ES-I3 (cell line): ENCODE results near the gene SLC30A7.
"Not testable (repeated sequence)": the region's sequence is repeated elsewhere in the genome, so short reads cannot be mapped to it uniquely, and the experiment has no call there.

Source experiments
- H3K36me3 ChIP-seq: 2 replicates; pipeline ENCODE4 v1.6.1; 2013; ENCODE audit warnings: mild to moderate bottlenecking, low read length, control low read depth, moderate library complexity; ENCODE audit not compliant: insufficient read depth
- H3K4me1 ChIP-seq: 2 replicates; pipeline ENCODE4 v1.6.1; 2013; ENCODE audit warnings: mild to moderate bottlenecking, control low read depth, low read length; ENCODE audit not compliant: insufficient read depth
- H3K9ac ChIP-seq: 2 replicates; pipeline ENCODE4 v1.6.1; 2013; ENCODE audit warnings: low read depth, mild to moderate bottlenecking, low read length, moderate library complexity
- H3K9me3 ChIP-seq: 2 replicates; pipeline ENCODE4 v1.6.1; 2013; ENCODE audit warnings: mild to moderate bottlenecking, low read length, moderate library complexity; ENCODE audit not compliant: control insufficient read depth, insufficient read depth

SLC30A7 gene

DNA sequence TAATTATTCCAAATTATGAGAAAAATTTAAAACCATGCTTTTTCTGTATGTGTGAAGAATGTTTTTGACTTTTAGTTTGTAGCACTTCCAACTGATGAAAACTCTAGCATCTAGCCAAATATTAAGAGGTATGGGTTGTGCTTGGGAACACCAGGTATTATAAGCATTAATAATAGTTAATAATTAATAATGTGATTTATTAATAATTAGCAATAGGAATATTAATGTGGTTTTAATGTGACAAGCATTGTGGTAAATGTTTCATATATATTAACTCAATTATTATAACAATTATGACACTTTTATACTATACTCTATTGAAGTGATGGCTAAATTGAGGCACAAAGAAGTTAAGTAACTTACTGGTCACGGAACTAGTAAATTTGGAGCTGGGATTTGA, 7.9 kb downstream of the SLC30A7 start:
- no peaks in the 10 kb centered on the region for H3K4me1 ChIP-seq
- no peaks in the 10 kb centered on the region; the same call in 1 of the 2 replicates for H3K36me3 ChIP-seq
- H3K9ac ChIP-seq, result no peak overlapping the region
- H3K9me3 ChIP-seq, result no peaks in the 10 kb centered on the region

DNA sequence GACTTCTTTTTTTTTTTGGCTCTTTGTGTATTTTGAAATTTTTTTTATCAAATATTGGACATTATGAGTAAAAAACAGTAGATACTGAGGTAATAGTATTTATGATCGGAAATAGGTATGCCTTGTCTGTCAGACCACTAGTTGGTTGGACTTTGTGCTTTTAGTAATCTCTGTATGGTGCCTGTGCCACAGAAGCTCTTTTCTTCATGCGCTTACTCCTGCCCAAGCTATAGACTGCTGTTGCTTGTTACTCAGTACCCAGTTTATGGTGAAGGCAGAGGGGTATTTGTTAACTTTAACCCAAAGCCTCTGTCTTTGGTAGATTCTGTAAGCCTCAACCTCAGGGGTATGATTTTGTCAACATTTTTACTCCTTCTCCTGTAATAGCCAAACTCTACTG, 8.6 kb downstream of the SLC30A7 start:
- Histone ChIP-seq H3K36me3 (no peaks in the 10 kb centered on the region; the same call in 1 of the 2 replicates), H3K9me3 (no peaks in the 10 kb centered on the region), H3K9ac (no peak overlapping the region), H3K4me1 (no peaks in the 10 kb centered on the region)

DNA sequence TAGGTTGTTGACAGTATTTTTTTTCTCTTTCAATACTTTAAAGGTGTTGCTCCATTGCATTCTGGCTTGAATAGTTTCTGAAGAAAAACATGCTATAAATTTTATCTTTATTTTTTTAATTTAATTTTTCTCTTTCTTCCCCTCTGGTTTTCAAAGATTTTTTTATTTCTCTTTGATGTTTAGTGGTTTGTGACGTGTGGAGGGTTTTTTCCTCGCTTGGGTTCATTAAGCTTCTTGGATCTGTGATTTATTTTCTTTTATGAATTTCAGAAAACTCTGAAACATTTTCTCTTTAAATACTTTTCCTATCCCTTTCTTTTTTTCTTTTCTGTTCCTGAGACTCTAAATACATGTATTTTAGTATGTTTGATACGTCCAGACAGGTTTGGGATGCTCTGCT, 9.3 kb downstream of the SLC30A7 start:
- Histone ChIP-seq H3K4me1 (no peaks in the 10 kb centered on the region), H3K36me3 (no peaks in the 10 kb centered on the region; the same call in 1 of the 2 replicates), H3K9ac (no peak overlapping the region), H3K9me3 (no peaks in the 10 kb centered on the region)

DNA sequence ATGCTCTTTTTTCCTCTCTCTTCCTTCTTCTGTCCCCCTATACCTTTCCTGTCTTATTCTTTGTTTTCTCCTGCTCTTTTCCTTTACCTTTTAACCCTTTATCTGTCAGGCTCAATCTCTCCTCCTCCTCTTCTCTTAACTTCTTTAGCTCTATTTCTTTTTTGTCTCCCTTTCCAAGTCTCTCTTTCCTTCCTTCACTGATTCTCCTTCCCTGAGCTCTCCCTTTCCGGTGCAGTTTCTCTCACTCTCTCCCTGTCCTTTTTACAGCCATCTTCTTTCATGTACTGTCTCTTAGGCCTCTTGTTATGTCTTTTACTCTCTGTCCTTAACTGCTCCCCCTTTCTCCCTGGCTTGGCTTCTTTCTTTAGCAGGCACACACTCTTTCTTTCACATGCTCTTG, 12.0 kb downstream of the SLC30A7 start:
- Histone ChIP-seq H3K9me3 (no peaks in the 10 kb centered on the region), H3K9ac (no peak overlapping the region), H3K36me3 (peaks cover 5% of the 10 kb centered on the region; the same call in 1 of the 2 replicates), H3K4me1 (no peaks in the 10 kb centered on the region)

DNA sequence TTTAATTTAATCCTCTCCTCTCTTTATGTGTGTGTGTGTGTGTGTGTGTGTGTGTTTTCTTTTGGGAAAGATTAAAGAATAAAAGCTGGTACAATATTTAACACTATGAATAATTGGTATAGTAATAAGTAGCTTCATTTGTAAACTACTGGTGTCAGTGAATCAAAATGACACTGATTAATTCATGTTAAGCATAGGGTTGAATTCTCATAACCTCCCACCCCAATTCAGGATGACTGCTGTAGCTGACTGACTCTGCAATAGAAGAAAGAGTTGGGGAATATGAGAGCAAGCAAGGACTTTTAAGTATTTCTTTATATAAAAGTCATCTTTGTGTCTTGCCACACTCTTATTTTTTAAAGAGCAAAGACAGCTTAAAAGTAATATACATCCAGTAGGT, 13.1 kb downstream of the SLC30A7 start:
- Histone ChIP-seq H3K4me1 (no peaks in the 10 kb centered on the region), H3K9ac (no peak overlapping the region), H3K9me3 (no peaks in the 10 kb centered on the region), H3K36me3 (peaks cover 10% of the 10 kb centered on the region)

DNA sequence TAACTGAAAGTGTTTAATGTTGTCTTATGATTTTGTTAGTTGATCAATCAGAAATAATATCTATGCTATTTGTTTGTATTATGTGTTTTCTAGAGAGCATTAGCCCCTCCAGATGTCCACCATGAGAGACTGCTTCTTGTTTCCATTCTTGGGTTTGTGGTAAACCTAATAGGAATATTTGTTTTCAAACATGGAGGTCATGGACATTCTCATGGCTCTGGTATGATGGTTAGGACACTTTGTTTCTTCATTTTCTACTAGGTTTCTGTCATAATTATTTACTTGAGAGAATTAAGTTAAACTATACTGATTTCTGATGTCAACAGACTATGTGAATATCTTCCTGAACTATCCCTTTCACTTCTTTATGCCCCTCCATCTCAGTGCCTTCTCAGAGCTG, 16.1 kb downstream of the SLC30A7 start:
- Histone ChIP-seq H3K4me1 (no peaks in the 10 kb centered on the region), H3K36me3 (peaks cover 10% of the 10 kb centered on the region)

DNA sequence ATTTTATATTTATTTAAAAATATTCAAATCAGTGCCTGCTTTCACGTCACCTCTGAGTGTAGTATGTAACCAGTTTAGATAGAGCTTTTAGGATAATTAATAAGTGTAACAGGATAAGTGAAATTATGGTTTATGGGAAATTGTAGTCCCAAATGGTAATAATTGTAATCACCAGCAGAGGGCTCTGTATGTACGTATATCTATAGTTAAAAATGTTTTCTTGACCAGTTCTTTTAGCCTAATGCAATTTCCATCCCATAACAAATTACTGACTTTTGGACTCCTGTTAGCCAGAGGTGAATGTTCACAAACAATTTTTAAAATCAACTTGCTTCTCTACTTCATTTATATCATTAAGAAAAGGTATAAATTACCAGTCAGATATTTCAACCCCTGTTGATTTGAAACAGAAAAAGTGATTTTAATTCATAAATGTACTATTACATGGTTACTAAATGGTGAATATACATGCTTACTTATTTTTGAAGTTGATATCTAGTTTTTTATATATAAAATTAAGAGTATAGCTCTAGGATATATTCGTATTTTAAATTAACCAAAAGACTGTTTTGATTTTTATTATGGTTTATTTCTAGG, 25.3 kb downstream of the SLC30A7 start:
- no peaks in the 10 kb centered on the region; the same call in none of the 2 replicates for H3K36me3 ChIP-seq
- H3K9ac ChIP-seq, result no peak overlapping the region
- no peaks in the 10 kb centered on the region for H3K9me3 ChIP-seq
- no peaks in the 10 kb centered on the region for H3K4me1 ChIP-seq

More for the DNA sequence above, 16.1 kb downstream of the SLC30A7 start:
- Histone ChIP-seq H3K9me3 (no peaks in the 10 kb centered on the region), H3K9ac (no peak overlapping the region)

DNA sequence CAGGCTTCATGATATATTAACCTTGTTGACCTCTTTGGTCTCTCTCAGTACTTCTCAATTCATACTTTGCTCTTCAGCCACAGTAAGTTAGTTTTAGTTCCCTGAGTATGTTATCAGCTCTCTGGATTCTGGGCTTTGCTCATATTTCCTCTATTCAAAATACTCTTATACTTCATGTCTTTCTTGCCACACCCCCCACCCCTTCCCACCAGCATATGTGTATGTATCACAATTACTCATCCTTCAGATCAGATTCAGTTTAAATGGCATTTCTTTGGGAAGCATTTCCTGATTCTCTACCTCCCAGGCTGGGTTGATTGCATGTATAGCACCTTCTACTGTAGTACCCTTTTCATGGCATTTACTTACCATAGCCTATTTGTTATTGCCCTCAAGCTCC, 28.3 kb downstream of the SLC30A7 start:
- H3K4me1 ChIP-seq, result no peaks in the 10 kb centered on the region
- H3K36me3 ChIP-seq, result no peaks in the 10 kb centered on the region; the same call in 1 of the 2 replicates
- H3K9ac ChIP-seq, result no peak overlapping the region
- H3K9me3 ChIP-seq, result no peaks in the 10 kb centered on the region

DNA sequence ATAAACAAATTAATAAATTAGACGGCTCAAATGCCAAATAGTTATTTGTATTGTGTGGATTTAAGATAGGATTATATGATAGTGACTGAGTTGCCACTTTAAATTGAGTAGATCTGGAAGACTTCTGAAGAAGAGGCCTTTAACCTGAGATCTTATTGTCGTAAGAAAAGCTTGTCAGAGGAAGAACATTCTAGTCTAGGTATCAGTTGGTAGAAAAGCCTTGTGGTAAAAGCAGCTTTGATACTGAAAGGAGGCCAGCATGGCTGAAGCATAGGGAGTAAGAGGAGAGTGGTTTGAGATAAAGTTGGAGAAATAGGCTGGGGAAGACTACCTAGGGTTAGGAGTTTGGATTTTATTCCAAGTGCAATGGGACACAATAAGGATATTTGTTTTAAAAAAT, 29.1 kb downstream of the SLC30A7 start:
- Histone ChIP-seq H3K4me1 (no peaks in the 10 kb centered on the region), H3K9ac (no peak overlapping the region), H3K9me3 (no peaks in the 10 kb centered on the region), H3K36me3 (no peaks in the 10 kb centered on the region; the same call in 1 of the 2 replicates)

DNA sequence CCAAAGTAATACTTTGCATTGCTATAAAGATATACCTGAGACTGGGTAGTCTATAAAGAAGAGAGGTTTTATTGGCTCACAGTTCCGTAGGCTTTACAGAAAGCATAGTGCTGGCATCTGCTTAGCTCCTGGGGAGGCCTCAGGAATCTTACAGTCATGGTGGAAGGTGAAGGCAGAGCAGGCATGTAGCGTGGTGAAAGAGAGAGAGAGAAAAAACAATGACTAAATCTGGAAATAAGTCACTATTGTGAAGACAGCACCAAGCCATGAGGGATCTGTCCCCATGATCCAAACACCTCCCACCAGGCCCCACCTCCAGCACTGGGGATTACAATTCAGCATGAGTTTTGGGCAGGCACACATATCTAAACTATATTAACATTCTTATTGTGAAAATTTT, 30.4 kb downstream of the SLC30A7 start:
- H3K4me1 ChIP-seq, result no peaks in the 10 kb centered on the region
- no peak overlapping the region for H3K9ac ChIP-seq
- H3K9me3 ChIP-seq, result no peaks in the 10 kb centered on the region
- no peaks in the 10 kb centered on the region; the same call in 1 of the 2 replicates for H3K36me3 ChIP-seq

DNA sequence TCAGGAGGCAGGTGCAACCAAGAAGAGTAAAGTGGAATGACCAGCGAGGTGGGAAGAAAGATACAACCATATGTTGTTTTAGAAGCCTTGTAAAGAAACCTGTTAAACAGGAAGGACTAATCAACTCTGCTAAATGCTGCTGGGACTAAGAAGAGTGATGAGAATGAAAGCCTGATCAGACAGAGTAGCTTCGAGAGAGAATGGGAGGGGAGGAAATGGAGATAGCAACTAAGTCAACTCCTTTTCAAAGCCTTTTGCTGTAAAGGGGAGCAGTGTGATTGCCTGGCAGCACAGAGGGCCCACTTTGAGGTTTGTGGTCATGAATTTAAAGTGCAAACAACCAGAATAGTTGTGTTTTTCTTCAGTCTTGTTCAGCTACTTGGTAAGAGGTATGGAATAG, 31.4 kb downstream of the SLC30A7 start:
- no peaks in the 10 kb centered on the region; the same call in 1 of the 2 replicates for H3K36me3 ChIP-seq
- H3K9ac ChIP-seq, result no peak overlapping the region
- no peaks in the 10 kb centered on the region for H3K9me3 ChIP-seq
- H3K4me1 ChIP-seq, result no peaks in the 10 kb centered on the region

DNA sequence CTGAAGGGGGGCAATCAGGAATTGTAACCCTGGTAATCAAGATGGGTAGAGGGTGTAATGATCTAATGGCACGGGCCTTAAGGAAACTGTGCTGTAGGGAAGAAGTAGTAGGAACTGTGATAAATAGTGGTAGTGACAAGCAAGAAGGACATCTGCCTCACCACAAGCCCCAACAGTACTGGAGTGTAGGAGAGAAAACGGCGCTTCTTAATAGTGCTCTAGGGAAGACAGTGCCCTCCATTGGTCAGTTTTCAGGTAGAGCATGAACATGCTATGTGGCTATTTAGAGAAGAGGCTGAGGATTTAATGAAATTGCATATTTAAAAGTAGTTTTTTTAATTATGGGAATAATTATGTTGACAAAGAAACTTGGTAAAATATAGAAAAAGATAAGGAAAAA, 32.2 kb downstream of the SLC30A7 start:
- no peaks in the 10 kb centered on the region; the same call in 1 of the 2 replicates for H3K36me3 ChIP-seq
- no peaks in the 10 kb centered on the region for H3K9me3 ChIP-seq
- H3K4me1 ChIP-seq, result no peaks in the 10 kb centered on the region
- no peak overlapping the region for H3K9ac ChIP-seq

DNA sequence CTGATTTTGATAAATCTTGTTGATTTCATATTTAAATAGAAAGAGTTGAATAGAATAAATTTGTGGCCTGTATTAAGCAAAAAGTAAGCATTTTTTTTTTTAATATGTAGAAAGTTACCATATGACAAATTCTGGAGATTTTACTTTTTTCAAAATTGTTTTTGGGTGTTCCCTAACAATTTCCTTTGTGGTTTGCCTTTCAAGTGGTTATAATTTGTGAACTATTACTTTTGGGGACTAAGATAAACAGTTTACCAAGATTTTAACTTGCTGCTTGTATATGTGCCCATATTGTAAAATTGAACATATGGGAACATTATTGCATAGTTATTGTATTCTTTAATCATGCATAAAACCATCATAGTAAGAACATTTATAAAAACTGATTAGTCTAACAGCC, 34.6 kb downstream of the SLC30A7 start:
- H3K9ac ChIP-seq, result no peak overlapping the region
- no peaks in the 10 kb centered on the region; the same call in 1 of the 2 replicates for H3K36me3 ChIP-seq
- H3K9me3 ChIP-seq, result no peaks in the 10 kb centered on the region
- no peaks in the 10 kb centered on the region for H3K4me1 ChIP-seq

DNA sequence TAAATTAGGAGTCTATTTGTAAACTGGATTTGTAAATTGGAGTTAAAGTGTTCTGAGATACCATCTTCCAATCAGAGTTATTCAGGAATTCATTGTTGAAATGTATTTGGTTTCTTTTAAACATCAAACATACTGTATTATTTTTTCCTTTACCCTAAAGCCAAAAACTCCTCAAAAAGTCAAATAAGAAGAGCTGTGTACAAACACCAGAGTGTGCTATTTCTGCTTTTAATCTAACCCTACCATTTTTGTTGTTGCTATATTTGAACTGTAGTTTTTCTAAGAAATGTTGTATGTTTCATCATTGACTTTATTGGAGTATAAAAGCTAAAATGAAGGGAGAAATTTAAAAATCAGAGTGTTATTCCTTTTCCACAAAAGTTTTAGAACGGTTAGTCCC, 35.8 kb downstream of the SLC30A7 start:
- Histone ChIP-seq H3K9ac (no peak overlapping the region), H3K4me1 (no peaks in the 10 kb centered on the region), H3K36me3 (no peaks in the 10 kb centered on the region; the same call in 1 of the 2 replicates), H3K9me3 (no peaks in the 10 kb centered on the region)

DNA sequence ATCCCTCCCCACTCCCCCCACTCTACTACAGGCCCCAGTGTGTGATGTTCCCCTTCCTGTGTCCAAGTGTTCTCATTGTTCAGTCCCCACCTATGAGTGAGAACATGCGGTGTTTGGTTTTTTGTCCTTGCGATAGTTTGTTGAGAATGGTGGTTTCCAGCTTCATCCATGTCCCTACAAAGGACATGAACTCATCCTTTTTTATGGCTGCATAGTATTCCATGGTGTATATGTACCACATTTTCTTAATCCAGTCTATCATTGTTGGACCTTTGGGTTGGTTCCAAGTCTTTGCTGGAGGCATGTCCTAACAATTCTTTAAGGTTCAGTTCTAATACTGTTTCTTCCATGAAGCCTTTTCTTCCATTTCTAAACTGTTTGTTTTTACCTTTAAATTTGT, 37.7 kb downstream of the SLC30A7 start:
- not testable (repeated sequence) for H3K9me3 ChIP-seq, H3K4me1 ChIP-seq, H3K9ac ChIP-seq, H3K36me3 ChIP-seq
